Measurements from ENCODE around the gene ZNF474.

DNA sequence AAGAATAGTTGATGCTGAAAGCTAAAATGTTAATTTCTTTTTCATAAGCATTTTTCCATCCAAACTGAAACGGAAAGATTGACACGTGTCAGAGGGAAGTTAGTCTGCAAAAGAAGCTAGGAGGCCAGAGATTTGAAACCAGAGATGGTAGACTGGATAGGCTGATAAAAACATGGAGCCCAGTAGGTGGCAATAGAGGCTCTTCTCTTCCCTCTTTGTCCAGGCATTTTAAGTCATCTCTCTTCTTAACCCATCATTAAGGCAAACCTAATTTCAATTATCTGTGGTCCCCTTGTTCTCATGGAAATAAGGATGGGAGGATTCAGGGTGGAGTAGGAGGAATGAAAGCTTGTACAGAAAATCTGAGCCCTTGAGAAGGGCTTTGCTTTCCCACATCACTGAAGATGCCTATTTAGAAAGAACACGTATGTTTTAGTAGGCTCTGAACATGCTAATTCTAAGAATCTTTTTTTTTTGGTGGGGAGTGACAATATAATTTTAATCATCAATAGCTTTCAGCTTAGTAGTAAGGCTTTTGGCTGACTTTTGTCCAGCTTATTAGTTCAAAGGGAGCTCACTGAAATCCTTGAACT is 66.6 kb downstream of the ZNF474 start:
- TF ChIP-seq POLR2A (IDR thresholded peaks at IDR 0.05) (no peak), POLR2AphosphoS5 (IDR thresholded peaks at IDR 0.05) (no peak)

All from prostate gland (tissue), 1 donor.